T-helper 1 cell treated with Interleukin-12 subunit alpha and Interleukin-12 subunit beta and Interleukin-4 antibody, amounts not matched to agents 30 μg/mL and 1 μg/mL, for 36 hours (primary cell): Measurements from ENCODE around the gene GSTT4.
"Not testable (repeated sequence)": the region's sequence is repeated elsewhere in the genome, so short reads cannot be mapped to it uniquely, and the experiment has no call there.

ENCODE experiments used
- H3K27ac Mint-ChIP-seq: one replicate; pipeline ENCODE4 v1.8.0; 2021; ENCODE audit warnings: mild to moderate bottlenecking, mixed read lengths
- H3K27me3 Mint-ChIP-seq: one replicate; pipeline ENCODE4 v1.8.0; 2021; ENCODE audit warnings: low read depth, mixed read lengths
- H3K36me3 Mint-ChIP-seq: one replicate; pipeline ENCODE4 v1.8.0; 2021; ENCODE audit warnings: low read depth, mixed read lengths
- H3K4me1 Mint-ChIP-seq: one replicate; pipeline ENCODE4 v1.8.0; 2021; ENCODE audit warnings: low read depth, mixed read lengths
- H3K4me3 Mint-ChIP-seq: one replicate; pipeline ENCODE4 v1.8.0; 2021; ENCODE audit warnings: mild to moderate bottlenecking, moderate library complexity, mixed read lengths
- H3K9me3 Mint-ChIP-seq: one replicate; pipeline ENCODE4 v1.8.0; 2021; ENCODE audit warnings: mixed read lengths

Gene GSTT4

GRCh38 chr22:23986538-23987178, 18.6 kb downstream of the GSTT4 start:
- not testable (repeated sequence) for H3K27me3 Mint-ChIP-seq, H3K4me1 Mint-ChIP-seq, H3K4me3 Mint-ChIP-seq, H3K27ac Mint-ChIP-seq, H3K9me3 Mint-ChIP-seq, H3K36me3 Mint-ChIP-seq

- not testable (repeated sequence) for H3K36me3 Mint-ChIP-seq, H3K27me3 Mint-ChIP-seq, H3K4me1 Mint-ChIP-seq, H3K9me3 Mint-ChIP-seq, H3K4me3 Mint-ChIP-seq, H3K27ac Mint-ChIP-seq
These were observed 19.2 kb downstream of the GSTT4 start for GRCh38 chr22:23986089-23986488.

DNA sequence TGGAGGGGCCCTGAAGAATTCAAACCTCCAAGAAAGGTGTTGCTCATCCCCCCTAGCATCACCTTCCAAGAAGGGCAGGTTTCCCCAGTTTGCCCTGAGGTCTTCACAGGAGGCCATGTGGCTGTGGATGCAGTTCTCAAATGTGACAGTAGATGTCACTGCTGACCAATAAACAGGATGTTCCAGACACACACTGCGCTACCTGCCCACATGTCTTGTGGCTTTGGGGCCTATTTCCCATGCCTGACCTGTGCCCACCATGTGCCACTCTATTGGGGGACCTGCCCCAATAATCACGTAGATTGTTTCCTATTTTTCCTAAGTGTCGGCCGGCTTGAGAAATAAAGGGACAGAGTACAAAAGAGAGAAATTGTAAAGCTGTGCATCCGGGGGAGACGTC, 20.8 kb downstream of the GSTT4 start:
- no peak overlapping the region for H3K4me3 Mint-ChIP-seq

DNA sequence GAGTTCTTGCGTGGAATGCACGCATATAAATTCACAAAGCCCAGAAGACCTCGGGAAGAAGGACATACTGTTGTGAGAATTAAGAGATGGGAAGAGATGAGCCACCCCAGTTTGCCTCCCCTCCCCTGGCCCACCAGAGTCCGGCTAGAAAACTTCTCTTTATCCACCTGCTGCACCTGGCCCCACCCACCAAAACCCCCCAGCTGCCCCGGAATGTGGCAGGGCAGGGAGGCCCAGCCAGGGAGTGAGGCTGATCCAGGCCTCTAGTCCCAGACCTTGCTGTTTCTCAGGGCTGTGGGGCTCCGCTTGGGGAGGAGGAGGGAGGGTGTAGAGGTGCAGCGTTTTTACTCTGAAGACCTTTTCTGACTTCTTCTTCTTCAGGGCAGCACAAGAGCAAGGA, 24.7 kb downstream of the GSTT4 start:
- H3K27ac Mint-ChIP-seq, H3K4me1 Mint-ChIP-seq, H3K9me3 Mint-ChIP-seq, H3K27me3 Mint-ChIP-seq, H3K36me3 Mint-ChIP-seq, H3K4me3 Mint-ChIP-seq: not testable (repeated sequence)

More for the DNA sequence above, 20.8 kb downstream of the GSTT4 start:
- H3K27ac Mint-ChIP-seq, result no peak overlapping the region
- H3K36me3 Mint-ChIP-seq, result no peaks in the 10 kb centered on the region
- H3K4me1 Mint-ChIP-seq, result peaks cover 2% of the 10 kb centered on the region
- no peaks in the 10 kb centered on the region for H3K9me3 Mint-ChIP-seq
- peaks cover 7% of the 10 kb centered on the region for H3K27me3 Mint-ChIP-seq

DNA sequence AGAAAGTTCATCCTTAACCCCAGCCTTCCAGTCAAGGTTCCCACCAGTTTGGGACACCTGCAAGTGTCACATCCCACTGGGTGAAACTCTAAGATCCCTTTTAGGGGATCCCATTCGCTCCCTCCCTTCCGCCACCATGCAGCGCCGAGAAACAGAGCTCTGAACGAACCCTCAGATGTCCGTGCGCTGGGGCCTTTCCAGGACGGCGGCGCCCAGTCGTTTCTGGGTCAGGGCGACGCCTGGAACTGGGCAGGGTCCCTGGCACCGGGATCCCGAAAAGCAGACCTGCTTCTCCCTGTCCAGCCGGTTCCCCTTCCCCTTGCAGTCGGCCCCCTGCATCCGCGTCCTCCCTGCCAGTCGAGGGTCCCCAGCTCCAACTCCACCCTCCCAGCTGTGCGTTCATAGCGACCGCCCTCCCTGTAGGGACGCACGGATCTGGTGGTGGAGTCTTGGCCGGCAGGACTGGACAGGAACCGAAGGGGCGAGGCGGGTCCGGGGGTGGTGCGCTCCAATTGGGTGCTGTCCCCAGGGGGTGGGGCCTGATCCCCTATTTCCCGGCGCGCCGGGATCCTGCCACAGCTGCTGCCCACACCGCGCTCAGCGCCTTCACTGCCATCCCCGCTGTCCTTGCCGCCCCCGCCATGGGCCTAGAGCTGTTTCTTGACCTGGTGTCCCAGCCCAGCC, 25.6 kb downstream of the GSTT4 start, which contains the start of gene GSTT2:
Gene GSTT2, plus strand, starts transcription at position 578 of the 684 bp plus-strand sequence.
- not testable (repeated sequence) for H3K9me3 Mint-ChIP-seq, H3K27ac Mint-ChIP-seq, H3K4me3 Mint-ChIP-seq

GRCh38 chr22:23977304-23977703, 27.9 kb downstream of the GSTT4 start:
- H3K4me3 Mint-ChIP-seq, H3K4me1 Mint-ChIP-seq, H3K27ac Mint-ChIP-seq, H3K27me3 Mint-ChIP-seq, H3K9me3 Mint-ChIP-seq, H3K36me3 Mint-ChIP-seq: not testable (repeated sequence)

More for the DNA sequence above, 25.6 kb downstream of the GSTT4 start, which contains the start of gene GSTT2:
- not testable (repeated sequence) for H3K27me3 Mint-ChIP-seq, H3K36me3 Mint-ChIP-seq, H3K4me1 Mint-ChIP-seq

GRCh38 chr22:23974836-23975352, 30.4 kb downstream of the GSTT4 start:
- H3K27ac Mint-ChIP-seq, H3K9me3 Mint-ChIP-seq, H3K27me3 Mint-ChIP-seq, H3K4me3 Mint-ChIP-seq: not testable (repeated sequence)
- Mint-ChIP-seq H3K4me1 (peaks cover 16% of the 10 kb centered on the region), H3K36me3 (peaks cover 15% of the 10 kb centered on the region)

GRCh38 chr22:23974345-23974744, 30.9 kb downstream of the GSTT4 start, which contains the start of gene DDT:
DDT (minus strand) TSS chr22:23974441; CDS start chr22:23974414, 27 bp downstream.
- not testable (repeated sequence) for H3K9me3 Mint-ChIP-seq, H3K27me3 Mint-ChIP-seq, H3K27ac Mint-ChIP-seq, H3K4me3 Mint-ChIP-seq
- peaks cover 18% of the 10 kb centered on the region for H3K36me3 Mint-ChIP-seq
- peaks cover 20% of the 10 kb centered on the region for H3K4me1 Mint-ChIP-seq

- H3K36me3 Mint-ChIP-seq, result peaks cover 20% of the 10 kb centered on the region
- H3K4me3 Mint-ChIP-seq, H3K27ac Mint-ChIP-seq, H3K27me3 Mint-ChIP-seq, H3K9me3 Mint-ChIP-seq: not testable (repeated sequence)
- peaks cover 24% of the 10 kb centered on the region for H3K4me1 Mint-ChIP-seq
These were observed 33.3 kb downstream of the GSTT4 start for GRCh38 chr22:23971927-23972326.

GRCh38 chr22:23970816-23971486, 34.3 kb downstream of the GSTT4 start:
- Mint-ChIP-seq H3K36me3 (peaks cover 20% of the 10 kb centered on the region), H3K4me1 (peaks cover 24% of the 10 kb centered on the region), H3K27ac (no peak overlapping the region), H3K4me3 (peak overlapping the region; percentile 37), H3K9me3 (no peaks in the 10 kb centered on the region), H3K27me3 (no peaks in the 10 kb centered on the region)

GRCh38 chr22:23970201-23970641, 35.0 kb downstream of the GSTT4 start:
- H3K4me3 Mint-ChIP-seq, result peak overlapping the region; percentile 19
- H3K9me3 Mint-ChIP-seq, result no peaks in the 10 kb centered on the region
- no peak overlapping the region for H3K27ac Mint-ChIP-seq
- peaks cover 24% of the 10 kb centered on the region for H3K4me1 Mint-ChIP-seq
- peaks cover 20% of the 10 kb centered on the region for H3K36me3 Mint-ChIP-seq
- H3K27me3 Mint-ChIP-seq, result no peaks in the 10 kb centered on the region

DNA sequence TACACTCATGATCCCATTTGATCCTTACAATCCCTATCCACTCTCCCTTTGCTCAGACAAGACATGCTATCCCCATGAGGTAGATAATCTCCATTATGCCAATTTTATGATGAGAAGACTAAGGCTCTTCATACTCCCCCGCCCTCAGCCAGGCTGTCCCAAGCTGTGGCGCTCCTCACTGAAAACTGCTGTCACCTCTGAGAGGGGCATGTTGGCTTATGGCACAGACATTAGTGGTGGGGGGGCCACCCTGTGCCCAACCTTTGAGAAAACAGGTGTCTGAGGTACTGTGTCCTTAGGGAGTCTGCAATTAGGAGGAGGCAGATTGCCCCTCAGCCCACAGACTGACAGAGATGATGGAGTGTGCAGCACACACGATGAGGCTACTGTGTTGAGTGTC, 36.2 kb downstream of the GSTT4 start:
- peak overlapping the region; percentile 54 for H3K4me3 Mint-ChIP-seq
- peaks cover 20% of the 10 kb centered on the region for H3K36me3 Mint-ChIP-seq
- H3K9me3 Mint-ChIP-seq, result no peaks in the 10 kb centered on the region
- peaks cover 24% of the 10 kb centered on the region for H3K4me1 Mint-ChIP-seq
- H3K27me3 Mint-ChIP-seq, result no peaks in the 10 kb centered on the region
- H3K27ac Mint-ChIP-seq, result no peak overlapping the region

DNA sequence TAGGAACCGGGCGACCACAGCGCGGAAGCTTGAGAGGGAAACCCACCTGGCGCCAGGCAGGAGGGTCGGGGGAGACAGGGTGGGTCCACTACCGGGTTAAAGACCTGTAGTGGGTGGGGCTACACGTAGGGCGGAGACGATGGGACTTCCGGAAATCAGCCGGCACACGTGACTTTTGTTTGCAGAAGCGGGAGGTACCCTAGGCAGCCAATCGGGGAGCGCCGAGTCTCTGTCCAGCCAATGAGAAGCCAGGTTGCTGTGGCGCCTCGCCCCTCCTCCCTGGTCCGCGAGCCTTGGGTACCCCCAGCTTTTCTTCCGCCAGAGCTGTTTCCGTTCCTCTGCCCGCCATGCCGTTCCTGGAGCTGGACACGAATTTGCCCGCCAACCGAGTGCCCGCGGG, 38.7 kb downstream of the GSTT4 start, which contains the start of gene DDTL:
Gene DDTL, plus strand, starts transcription at position 321 of the 400 bp plus-strand sequence. Its CDS starts 27 bp downstream, at position 348.
- H3K4me3 Mint-ChIP-seq, H3K27ac Mint-ChIP-seq, H3K9me3 Mint-ChIP-seq, H3K27me3 Mint-ChIP-seq: not testable (repeated sequence)
- Mint-ChIP-seq H3K36me3 (peaks cover 16% of the 10 kb centered on the region), H3K4me1 (peaks cover 21% of the 10 kb centered on the region)

GRCh38 chr22:23966094-23966493, 39.2 kb downstream of the GSTT4 start:
- H3K27ac Mint-ChIP-seq, H3K4me3 Mint-ChIP-seq, H3K9me3 Mint-ChIP-seq, H3K27me3 Mint-ChIP-seq: not testable (repeated sequence)
- H3K36me3 Mint-ChIP-seq, result peaks cover 12% of the 10 kb centered on the region
- H3K4me1 Mint-ChIP-seq, result peaks cover 18% of the 10 kb centered on the region
